Effector memory CD4-positive, alpha-beta T cell (primary cell): Measurements from ENCODE around the gene PRKAG2.

Source experiments
- DNase-seq, 3 donors: peaks; one replicate each; pipeline ENCODE4 v3.0.0-alpha.2; 2020
- H3K27ac ChIP-seq: 2 replicates; pipeline ENCODE4 v1.7.0; 2013; ENCODE audit warnings: mild to moderate bottlenecking, low read length, moderate library complexity; ENCODE audit not compliant: insufficient read depth, poor library complexity, severe bottlenecking
- H3K27me3 ChIP-seq: replicated peaks from 2 replicates; pipeline ENCODE4 v1.7.0; 2013; ENCODE audit warnings: mild to moderate bottlenecking, low read length; ENCODE audit not compliant: insufficient read depth, control insufficient read depth, poor library complexity, severe bottlenecking
- H3K36me3 ChIP-seq: 2 replicates; pipeline ENCODE4 v1.7.0; 2013; ENCODE audit warnings: mild to moderate bottlenecking, low read length, moderate library complexity; ENCODE audit not compliant: control insufficient read depth, insufficient read depth
- H3K4me1 ChIP-seq: 2 replicates; pipeline ENCODE4 v1.7.0; 2013; ENCODE audit warnings: low read length, mild to moderate bottlenecking; ENCODE audit not compliant: control insufficient read depth, insufficient read depth, poor library complexity, severe bottlenecking
- H3K4me3 ChIP-seq: 2 replicates; pipeline ENCODE4 v1.7.0; 2013; ENCODE audit warnings: low read length, low read depth, mild to moderate bottlenecking; ENCODE audit not compliant: insufficient read depth, poor library complexity, severe bottlenecking
- H3K9me3 ChIP-seq: 2 replicates; pipeline ENCODE4 v1.7.0; 2013; ENCODE audit warnings: mild to moderate bottlenecking, low read length, moderate library complexity; ENCODE audit not compliant: control insufficient read depth

Gene PRKAG2

DNA sequence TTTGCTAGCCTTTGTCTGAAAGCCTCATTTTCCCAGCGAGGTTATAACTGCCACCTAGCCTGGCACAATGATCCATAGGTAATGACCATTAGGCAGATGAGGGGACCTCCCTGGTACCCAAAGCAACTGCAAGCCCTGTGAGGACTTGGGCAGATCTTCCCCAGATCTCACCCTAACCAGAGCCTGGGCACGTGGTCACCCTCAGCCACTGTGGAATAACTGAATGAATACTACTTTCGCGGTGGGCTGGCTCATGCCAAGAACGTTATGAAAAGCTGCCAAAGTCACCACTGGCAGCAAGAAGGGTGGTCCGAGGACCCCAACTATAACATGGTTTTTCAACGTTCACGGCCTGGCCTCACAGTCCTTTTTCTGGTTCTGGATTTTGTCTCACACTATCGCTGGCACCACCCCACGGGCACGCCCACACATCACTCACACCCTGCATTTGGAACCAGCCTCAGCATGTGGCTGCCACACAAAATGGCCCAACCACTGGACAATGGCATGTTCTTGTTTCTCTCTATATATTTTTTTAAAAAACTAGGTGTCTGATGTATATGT is 3.4 kb downstream of the PRKAG2 start:
- Histone ChIP-seq H3K4me1 (peaks cover 16% of the 10 kb centered on the region), H3K27me3 (no peaks in the 10 kb centered on the region), H3K4me3 (no peak overlapping the region), H3K9me3 (no peaks in the 10 kb centered on the region), H3K27ac (no peak overlapping the region), H3K36me3 (no peaks in the 10 kb centered on the region)
- no peak for DNase-seq

DNA sequence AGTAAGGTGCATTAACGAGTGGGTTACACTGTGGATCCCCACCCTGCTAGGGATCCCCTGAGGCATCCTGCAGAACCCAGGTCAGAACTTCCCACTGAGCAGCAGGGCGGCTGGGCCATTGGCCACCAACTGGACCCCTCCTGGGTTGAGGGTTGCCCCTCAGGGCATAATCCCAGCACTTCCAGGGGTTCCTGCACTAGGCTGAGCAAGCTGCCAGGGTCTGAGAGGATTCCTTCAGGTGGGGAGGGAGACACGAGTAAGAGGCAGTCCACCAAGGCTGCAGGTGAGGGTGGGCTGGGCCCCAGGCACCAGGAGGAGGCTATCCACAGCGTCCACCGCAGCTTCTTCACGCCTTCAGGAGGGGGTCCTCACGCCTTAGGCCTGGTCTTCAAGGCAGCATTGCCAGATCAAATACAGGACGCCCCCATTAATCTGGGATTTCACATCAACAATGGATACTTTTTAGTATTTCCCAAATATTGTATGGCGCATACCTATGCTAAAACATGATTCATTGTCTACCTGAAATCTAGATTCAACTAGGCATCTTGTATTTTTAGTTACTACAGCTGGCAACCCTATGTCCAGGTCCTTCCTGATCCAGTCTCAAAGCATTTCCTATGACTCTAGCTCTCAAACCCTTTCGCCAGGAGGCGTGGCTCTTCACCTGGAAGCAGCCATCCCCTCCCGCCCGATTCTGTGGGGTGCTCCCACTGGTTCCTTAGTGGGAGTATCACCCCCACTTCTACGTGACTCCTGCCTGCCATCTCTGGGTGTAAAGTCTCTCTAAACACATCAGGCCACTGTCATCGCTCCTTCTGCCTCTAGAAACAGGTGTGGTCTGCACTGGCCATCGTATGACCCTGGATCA is 4.1 kb downstream of the PRKAG2 start:
- Histone ChIP-seq H3K27me3 (no peaks in the 10 kb centered on the region), H3K36me3 (no peaks in the 10 kb centered on the region), H3K4me1 (peaks cover 10% of the 10 kb centered on the region), H3K27ac (no peak overlapping the region), H3K9me3 (no peaks in the 10 kb centered on the region), H3K4me3 (no peak overlapping the region)
- no peak for DNase-seq

- Histone ChIP-seq H3K4me1 (peaks cover 7% of the 10 kb centered on the region), H3K27me3 (no peaks in the 10 kb centered on the region), H3K36me3 (no peaks in the 10 kb centered on the region), H3K27ac (no peak overlapping the region), H3K9me3 (no peaks in the 10 kb centered on the region), H3K4me3 (no peak overlapping the region)
- no peak for DNase-seq
These were observed 5.0 kb downstream of the PRKAG2 start for GRCh38 chr7:151871904-151872303.

- no peak for DNase-seq
- no peaks in the 10 kb centered on the region for H3K36me3 ChIP-seq
- H3K27me3 ChIP-seq = no peaks in the 10 kb centered on the region
- no peaks in the 10 kb centered on the region for H3K9me3 ChIP-seq
- no peak overlapping the region for H3K4me3 ChIP-seq
- H3K4me1 ChIP-seq = peaks cover 9% of the 10 kb centered on the region
- H3K27ac ChIP-seq = no peak overlapping the region
These were observed 5.7 kb downstream of the PRKAG2 start for GRCh38 chr7:151871189-151871735.

DNA sequence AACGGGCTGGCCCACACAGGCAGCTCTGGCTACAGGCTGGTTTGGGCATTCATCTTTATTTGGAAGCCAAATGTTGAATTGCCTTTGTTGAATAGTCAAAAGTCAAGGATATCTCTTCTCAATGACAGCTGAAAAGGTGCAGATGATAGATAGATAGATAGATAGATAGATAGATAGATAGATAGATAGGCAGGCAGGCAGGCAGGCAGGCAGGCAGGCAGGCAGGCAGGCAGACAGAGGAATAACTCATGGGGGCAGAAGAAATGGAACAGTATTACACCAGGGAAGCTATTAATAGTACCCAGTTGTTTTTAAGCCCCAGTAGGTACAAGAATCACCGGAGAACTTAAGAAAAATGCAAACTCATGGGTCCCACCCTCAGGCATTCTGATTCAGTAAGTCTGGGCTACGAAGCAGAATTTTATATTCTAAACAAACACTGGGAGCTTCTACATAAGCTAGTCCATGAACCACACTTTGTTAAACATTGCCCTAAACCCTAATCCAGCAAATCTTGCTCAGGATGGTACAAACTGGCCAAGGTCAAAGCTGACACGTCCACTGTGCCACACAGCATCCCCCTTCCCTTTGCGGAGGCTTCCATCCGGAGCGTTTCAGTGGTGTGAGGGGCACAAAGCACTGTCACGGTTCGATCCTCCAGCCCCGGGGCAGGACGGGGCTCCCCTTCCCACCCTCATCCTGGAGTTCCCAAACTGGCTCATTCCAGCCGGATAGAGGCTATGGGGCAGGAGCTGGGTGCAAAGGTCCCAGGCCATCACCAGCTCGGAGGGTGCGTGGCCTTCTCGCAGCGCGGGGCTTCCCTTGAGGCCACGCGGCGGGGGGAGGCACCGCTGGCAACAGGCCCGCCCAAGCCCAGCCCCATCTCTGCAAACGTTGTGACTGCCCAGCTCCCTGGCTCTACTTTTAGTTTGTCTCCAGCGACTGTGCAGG is 6.7 kb downstream of the PRKAG2 start:
- Histone ChIP-seq H3K4me1 (peaks cover 8% of the 10 kb centered on the region), H3K9me3 (no peaks in the 10 kb centered on the region), H3K27me3 (no peaks in the 10 kb centered on the region), H3K4me3 (no peak overlapping the region), H3K27ac (no peak overlapping the region), H3K36me3 (no peaks in the 10 kb centered on the region)
- no peak for DNase-seq

DNA sequence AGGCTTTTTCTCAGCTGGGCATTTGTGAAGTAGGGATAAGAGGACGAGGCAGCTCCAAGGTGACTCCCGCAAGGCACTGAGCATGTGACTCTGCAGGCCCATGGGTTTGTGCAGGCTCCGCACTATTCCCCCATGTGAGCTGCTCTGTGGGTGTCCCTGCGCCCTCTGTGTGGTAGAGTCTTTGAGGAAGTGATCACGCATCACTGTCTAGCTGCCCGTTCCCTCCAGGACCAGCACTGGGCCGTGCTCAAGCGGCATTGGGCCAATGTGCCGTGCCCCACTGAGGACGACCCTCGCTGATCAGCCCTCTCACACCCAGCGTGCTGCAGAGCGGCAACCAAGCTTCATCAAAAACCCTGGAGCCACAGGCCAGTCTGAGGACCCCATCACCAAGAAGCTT is 7.5 kb downstream of the PRKAG2 start:
- no peak overlapping the region for H3K4me3 ChIP-seq
- no peaks in the 10 kb centered on the region for H3K9me3 ChIP-seq
- no peaks in the 10 kb centered on the region for H3K27me3 ChIP-seq
- no peaks in the 10 kb centered on the region for H3K36me3 ChIP-seq
- peaks cover 3% of the 10 kb centered on the region for H3K4me1 ChIP-seq
- no peak overlapping the region for H3K27ac ChIP-seq
- no peak for DNase-seq

DNA sequence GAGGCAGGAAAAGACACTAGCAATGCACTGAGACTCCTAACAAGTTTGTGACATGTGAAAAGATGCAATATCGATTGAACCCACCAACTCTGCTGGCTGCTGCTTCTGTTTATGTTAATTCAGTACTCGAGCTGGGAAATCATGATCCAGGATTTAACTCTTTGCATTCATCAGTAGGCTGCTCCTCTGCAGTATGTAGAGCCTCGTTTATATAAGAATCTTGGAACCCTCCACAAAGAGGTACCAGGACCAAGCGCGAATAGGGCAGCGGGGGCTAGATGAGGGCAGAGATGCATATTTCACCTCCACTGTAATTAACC is 7.8 kb downstream of the PRKAG2 start:
- H3K27me3 ChIP-seq = no peaks in the 10 kb centered on the region
- no peaks in the 10 kb centered on the region for H3K36me3 ChIP-seq
- H3K27ac ChIP-seq = no peak overlapping the region
- H3K9me3 ChIP-seq = no peaks in the 10 kb centered on the region
- no peak for DNase-seq
- peaks cover 3% of the 10 kb centered on the region for H3K4me1 ChIP-seq
- no peak overlapping the region for H3K4me3 ChIP-seq

DNA sequence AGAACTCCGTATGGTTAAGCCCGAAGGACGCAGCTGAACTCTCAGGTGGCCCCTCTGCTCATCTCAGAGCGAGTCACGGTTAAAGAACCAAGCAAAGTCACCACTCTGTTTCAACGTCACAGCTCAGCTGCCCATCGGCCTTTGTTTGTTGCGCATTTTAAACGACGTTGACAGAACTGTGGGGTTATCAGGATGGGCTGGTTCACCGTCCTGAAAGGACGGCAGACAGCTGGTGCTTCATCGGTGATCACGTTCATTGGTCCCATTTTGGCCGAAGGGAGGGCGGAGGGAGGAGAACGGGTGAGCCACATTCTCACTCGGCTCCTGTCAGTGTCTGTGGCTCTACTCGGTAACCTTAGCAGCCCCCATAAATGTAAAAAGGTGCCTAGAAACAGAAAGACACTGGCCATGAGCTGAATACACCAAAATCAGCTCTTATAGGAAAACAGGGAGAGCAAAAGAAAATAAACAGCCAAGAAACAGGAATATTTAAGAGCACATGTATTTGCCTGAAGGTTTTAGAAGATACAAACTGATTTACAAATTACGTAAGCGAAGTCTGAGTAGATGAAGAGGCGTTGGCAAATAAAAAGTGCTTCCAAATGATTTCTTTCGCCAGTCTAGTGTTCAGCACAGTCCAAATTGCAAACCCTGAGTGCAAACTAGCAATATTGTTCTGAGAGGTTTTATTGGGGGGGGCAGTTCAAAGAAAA is 8.4 kb downstream of the PRKAG2 start:
- no peak overlapping the region for H3K4me3 ChIP-seq
- no peaks in the 10 kb centered on the region for H3K9me3 ChIP-seq
- H3K27ac ChIP-seq = no peak overlapping the region
- no peak for DNase-seq
- peaks cover 3% of the 10 kb centered on the region for H3K4me1 ChIP-seq
- no peaks in the 10 kb centered on the region for H3K27me3 ChIP-seq
- H3K36me3 ChIP-seq = no peaks in the 10 kb centered on the region

- Histone ChIP-seq H3K4me1 (peaks cover 3% of the 10 kb centered on the region), H3K27me3 (no peaks in the 10 kb centered on the region), H3K27ac (no peak overlapping the region), H3K4me3 (no peak overlapping the region), H3K36me3 (no peaks in the 10 kb centered on the region), H3K9me3 (no peaks in the 10 kb centered on the region)
- DNase-seq = no peak
These were observed 9.0 kb downstream of the PRKAG2 start for GRCh38 chr7:151867912-151868311.
